GM21390 (cell line): ENCODE results near the gene ZNF638.
"Not testable (repeated sequence)": the region's sequence is repeated elsewhere in the genome, so short reads cannot be mapped to it uniquely, and the experiment has no call there.

Experiments used
- ATAC-seq: cut with Tn5 transposase; IDR thresholded peaks from one replicate; pipeline ENCODE4 v1.9.1; 2021; ENCODE audit not compliant: unreplicated experiment

The ZNF638 gene

DNA sequence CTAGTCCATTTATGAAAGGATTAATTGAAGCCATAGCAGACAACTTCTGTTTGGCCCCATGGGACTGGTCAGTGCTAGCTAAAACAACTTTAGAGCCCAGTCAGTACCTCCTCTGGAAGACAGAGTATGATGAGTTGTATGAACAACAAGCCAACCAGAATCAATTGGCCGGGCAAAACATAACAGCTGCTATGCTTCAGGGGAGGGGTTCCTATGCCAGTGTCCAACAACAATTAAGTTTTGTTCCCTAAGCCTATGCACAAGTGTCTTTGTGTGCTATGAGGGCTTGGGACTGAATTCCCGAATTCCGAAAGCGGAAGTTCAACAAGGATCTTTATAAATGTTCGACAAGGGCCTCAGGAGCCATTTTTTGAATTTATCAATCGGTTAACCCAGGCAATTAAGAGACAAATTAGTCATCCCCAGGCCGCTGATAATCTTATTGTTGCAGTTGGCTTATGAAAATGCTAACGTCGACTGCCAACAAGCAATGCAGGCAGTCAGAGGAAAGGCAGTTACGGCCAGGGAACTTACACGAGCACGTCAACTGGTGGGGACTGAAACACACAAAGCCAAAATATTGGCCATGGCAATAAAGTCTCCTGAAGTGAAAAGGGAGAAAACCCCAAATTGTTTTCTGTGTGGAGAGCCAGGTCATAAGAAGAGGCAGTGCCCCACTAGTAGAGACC is 57.9 kb downstream of the ZNF638 start:
- no peak for ATAC-seq

GRCh38 chr2:71393216-71393615 is 61.6 kb downstream of the ZNF638 start:
- no peak for ATAC-seq

- no peak for ATAC-seq
Measured at GRCh38 chr2:71395471-71395870, 63.9 kb downstream of the ZNF638 start.

GRCh38 chr2:71402427-71402826 is 70.8 kb downstream of the ZNF638 start:
- no peak for ATAC-seq

DNA sequence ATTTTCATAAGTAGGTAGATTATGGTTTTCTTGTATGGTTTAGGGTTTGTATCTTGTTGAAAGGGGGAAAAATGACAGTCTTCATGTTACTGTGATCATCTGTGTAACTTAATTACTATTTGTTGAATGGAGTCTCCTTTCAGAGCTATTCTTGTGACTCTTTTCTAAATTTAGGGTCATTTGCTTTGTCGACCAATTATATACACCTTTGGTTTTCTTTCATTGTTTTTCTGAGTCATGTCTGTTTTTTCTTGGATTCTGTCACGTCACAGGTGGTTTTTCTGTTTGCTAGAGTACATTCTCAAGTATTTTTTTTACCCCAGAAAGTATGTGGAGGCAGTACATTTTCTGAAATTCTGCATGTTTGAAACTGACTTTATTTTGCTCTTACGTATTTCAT is 78.0 kb downstream of the ZNF638 start:
- ATAC-seq = no peak

- ATAC-seq = no peak
Measured at GRCh38 chr2:71410696-71411095, 79.1 kb downstream of the ZNF638 start.

DNA sequence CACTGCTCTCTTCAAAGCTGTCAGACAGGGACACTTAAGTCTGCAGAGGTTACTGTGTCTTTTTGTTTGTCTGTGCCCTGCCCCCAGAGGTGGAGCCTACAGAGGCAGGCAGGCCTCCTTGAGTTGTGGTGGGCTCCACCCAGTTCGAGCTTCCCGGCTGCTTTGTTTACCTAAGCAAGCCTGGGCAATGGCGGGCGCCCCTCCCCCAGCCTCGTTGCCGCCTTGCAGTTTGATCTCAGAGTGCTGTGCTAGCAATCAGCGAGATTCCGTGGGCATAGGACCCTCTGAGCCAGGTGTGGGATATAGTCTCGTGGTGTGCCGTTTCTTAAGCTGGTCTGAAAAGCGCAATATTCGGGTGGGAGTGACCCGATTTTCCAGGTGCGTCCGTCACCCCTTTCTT is 85.3 kb downstream of the ZNF638 start:
- ATAC-seq = not testable (repeated sequence)

GRCh38 chr2:71417300-71418202 is 86.0 kb downstream of the ZNF638 start:
- ATAC-seq = no peak

GRCh38 chr2:71419145-71419544 is 87.6 kb downstream of the ZNF638 start:
- ATAC-seq = no peak

GRCh38 chr2:71419976-71420375 is 88.4 kb downstream of the ZNF638 start:
- no peak for ATAC-seq

GRCh38 chr2:71422786-71423185 is 91.2 kb downstream of the ZNF638 start:
- no peak for ATAC-seq

DNA sequence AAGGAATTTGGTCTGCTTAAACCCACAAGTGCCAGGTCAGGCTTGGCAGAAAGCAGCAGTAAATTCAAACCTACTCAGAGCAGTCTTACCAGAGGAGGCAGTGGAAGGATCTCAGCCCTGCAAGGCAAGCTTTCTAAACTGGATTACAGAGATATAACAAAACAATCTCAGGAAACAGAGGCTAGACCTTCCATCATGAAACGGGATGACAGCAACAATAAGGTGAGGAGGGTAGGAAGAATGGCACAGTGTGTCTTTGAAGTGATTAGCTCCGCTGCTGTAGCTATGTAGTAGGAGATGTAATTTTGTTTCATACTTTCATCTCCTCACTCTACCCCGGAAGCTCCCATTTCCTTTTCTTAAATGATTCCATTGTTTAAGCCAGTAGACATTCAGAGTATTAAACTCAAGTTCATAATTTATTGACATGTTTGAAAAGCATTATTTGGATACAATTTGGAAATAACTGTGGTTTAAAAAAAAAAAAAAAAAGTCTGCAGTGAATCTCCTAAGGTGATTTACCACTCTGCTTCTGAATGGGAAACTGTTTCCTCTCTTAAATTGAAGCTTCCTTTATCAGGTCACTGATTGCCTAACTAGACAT is 92.3 kb downstream of the ZNF638 start:
- ATAC-seq = no peak

- no peak for ATAC-seq
Measured at GRCh38 chr2:71426721-71427120, 95.1 kb downstream of the ZNF638 start.

DNA sequence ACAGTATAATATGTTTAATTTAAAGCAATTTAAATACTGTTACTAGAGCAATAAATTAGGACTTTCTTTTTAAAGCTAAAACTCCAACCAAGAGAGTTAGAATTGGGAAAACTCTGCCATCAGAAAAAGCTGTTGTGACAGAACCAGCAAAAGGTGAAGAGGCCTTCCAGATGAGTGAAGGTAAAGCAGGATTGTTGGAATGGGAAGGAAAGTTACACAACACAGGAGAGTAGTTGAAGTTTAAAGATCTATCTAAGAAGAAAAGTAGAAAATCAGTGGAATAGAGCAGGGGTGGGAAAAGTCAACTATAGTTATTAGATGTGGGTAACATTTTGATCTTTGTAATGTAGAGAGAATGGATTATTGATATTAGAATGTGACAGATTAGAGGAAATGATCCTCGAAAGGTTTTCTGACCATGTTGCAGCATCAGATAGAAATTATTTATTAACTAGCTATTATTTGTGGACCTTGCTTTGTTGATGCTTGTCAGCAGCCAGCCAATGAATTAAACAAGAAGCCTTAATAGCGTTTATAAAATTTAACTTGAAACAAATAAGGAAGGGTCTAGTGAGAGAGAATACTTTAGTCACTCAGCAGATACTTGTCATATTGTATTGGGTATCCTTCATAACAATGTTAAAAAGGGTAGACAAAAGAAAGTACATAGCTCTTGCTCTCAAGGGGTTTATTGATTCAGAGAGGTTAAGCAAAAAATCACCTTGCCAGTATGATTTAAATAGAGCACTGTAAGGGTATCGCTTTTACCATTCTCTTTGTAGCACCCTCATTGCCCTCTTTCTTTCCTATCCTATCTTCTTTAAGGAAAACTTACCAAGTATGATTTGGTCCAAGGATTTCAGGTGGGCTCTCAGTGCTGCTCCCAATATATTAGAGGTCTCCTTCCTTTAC is 97.1 kb downstream of the ZNF638 start:
- ATAC-seq = no peak

DNA sequence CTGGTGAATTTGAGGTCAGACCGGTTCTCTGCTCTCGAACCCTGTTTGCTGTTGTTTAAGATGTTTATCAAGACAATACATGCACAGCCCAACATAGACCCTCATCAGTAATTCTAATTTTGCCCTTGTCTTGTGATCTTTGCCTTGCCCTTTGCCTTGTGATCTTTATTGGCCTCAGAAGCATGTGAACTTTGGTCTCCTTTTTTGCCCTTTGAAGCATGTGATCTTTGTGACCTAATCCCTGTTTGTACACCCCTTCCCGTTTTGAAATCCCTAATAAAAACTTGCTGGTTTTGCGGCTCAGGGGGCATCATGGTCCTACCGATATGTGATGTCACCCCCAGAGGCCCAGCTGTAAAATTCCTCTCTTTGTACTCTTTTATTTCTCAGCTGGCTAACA is 113.6 kb downstream of the ZNF638 start:
- not testable (repeated sequence) for ATAC-seq

DNA sequence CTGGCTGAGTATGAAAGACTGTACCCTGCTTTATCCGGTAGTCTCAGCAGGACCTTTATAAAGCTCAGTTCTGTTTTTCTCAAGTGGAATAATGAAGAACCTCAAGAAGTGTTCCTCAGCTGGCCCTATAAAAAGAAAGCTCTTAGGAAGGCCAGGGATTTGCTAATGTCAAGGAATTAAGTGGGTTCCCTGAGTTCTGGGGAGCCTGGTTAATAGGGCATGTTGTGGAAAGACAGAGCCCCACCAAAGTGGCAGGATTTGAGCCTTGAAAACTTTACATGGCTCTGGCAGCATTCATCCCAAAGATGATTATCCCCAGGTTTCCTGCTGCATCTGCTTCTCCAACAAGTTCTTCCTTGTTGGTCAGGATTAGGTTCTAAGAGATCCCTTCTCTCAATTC is 114.9 kb downstream of the ZNF638 start:
- ATAC-seq = no peak

GRCh38 chr2:71449343-71449742 is 117.8 kb downstream of the ZNF638 start:
- no peak for ATAC-seq

DNA sequence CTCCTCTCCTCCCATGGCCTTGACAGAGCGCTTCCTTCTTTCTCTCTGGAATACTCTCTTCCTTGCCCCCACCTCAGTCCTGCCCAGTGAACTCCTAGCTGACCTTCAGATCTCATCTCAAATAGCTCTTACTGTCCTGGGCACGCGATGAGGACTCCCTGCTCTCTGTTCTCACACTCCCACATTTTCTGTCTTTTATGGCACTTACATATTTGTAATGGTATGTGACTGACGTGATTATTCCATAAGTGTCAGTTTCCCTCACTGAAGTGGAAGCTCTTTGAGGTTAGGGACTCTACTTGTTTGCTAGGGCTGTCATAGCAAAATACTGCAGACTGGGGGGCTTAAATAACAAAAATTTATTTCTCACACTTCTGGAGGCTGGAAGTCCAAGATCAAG is 120.1 kb downstream of the ZNF638 start:
- no peak for ATAC-seq

DNA sequence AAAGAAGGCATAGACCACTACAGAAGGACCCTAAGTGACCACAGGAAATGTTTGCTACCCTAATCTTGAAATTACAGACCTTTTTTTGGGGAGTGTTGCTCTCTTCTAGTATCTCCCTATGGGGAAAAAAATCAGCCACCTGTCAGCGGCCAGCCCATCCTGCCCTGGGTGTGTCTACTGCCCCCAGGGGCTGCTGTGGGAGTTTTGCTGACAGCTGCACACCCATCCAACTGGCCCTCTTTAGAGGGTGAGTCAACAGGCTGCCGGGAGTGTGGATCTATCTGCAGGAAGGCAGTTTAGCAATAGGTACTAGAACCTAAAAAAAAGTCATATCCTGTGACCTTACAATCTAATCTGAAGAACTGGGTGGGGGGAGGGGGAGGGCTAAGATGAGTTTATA is 121.0 kb downstream of the ZNF638 start:
- no peak for ATAC-seq

GRCh38 chr2:71453404-71454220 is 122.0 kb downstream of the ZNF638 start, which contains the start of gene DYSF:
DYSF (plus strand) TSS chr2:71453561.
- no peak for ATAC-seq
